GM10266 (cell line): ENCODE measurements around the gene PIP4K2A.
A peak's percentile ranks its signal among the peaks of the same experiment; 100 is the strongest.

ENCODE experiments used
- DNase-seq: peaks from one replicate; pipeline ENCODE4 v3.0.0; 2012; ENCODE audit errors: extremely low spot score
- TF ChIP-seq, protein P1 (sequence below): IDR thresholded peaks from 2 replicates; pipeline ENCODE4 v1.5.1; 2012; ENCODE audit warnings: mild to moderate bottlenecking, low read depth; ENCODE audit not compliant: control insufficient read depth, insufficient read depth; ENCODE audit errors: missing control alignments

PIP4K2A gene

DNA sequence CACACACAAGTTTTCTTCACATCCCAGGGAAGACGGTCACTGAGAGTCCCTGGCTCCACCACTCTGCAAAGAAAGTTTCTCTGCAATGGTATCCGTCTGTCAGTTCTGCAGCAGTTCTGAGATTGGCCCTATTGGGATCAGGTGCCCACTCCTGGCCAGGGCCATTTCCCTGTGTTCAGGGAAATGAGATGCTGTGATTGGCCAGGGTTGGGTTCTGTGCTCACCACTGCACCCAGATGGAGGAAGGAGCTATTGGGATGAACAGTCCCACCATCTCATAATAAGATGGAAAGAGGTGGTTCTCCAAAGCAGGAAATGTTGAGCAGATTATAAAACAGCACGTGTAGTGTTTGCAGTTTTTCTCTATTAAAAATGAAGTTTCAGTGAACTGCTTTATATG, 13.3 kb upstream of the PIP4K2A start:
- TF ChIP-seq, protein P1, sequence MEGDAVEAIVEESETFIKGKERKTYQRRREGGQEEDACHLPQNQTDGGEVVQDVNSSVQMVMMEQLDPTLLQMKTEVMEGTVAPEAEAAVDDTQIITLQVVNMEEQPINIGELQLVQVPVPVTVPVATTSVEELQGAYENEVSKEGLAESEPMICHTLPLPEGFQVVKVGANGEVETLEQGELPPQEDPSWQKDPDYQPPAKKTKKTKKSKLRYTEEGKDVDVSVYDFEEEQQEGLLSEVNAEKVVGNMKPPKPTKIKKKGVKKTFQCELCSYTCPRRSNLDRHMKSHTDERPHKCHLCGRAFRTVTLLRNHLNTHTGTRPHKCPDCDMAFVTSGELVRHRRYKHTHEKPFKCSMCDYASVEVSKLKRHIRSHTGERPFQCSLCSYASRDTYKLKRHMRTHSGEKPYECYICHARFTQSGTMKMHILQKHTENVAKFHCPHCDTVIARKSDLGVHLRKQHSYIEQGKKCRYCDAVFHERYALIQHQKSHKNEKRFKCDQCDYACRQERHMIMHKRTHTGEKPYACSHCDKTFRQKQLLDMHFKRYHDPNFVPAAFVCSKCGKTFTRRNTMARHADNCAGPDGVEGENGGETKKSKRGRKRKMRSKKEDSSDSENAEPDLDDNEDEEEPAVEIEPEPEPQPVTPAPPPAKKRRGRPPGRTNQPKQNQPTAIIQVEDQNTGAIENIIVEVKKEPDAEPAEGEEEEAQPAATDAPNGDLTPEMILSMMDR, result no peak
- DNase-seq, result no peak

DNA sequence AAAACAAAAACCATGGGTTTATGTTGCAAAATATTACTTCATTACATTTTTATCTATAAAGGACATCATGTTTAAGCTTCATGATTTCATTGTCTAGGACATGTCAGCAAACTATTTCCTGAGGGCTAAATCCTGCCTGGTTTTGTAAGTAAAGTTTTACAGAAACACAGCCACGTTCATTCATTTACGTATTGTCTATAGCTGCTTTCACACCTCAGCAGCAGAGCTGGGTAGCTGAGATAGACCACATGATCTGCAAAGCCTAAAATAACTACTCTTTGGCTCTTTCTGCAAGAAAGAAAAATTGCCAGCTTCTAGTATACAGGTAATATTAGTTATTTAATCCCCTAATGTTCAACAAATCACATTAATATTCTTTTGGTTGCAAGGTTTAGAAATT, 12.7 kb upstream of the PIP4K2A start:
- TF ChIP-seq, protein P1, result no peak
- no peak for DNase-seq

DNA sequence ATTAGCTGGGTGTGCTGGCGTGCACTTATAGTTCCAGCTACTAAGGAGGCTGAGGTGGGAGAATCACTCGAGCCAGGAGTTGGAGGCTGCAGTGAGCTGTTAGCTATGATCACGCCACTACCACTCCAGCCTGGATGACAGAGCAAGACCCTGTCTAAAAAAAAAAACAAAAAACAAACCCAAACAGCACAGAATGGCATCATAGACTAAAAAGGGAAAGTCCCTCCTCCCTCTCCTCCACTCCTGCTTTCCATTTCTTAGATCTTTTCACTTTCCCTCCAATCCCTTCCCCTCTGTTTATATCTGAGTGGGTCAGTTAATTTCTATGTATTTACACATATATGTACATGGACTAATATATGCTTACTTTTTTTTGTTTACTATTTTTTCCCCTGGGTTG, 10.4 kb upstream of the PIP4K2A start:
- no peak for DNase-seq
- TF ChIP-seq, protein P1, result no peak

DNA sequence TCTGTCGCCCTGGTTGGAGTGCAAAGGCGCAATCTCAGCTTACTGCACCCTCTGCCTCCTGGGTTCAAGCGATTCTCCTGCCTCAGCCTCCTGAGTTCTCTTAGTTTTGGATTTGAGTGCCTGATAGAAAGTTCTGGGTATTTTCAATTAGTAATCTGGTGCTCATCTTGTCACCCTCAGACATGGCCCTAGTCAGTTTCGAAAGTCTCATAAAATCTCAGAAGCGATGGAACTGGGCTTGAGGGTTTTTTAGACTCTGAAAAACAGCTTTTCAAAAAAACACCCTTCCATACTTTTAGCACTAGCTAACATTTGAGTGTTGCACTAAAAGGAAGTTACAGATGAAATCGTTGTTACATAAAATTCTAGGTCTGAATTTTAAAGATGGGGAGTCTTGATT, 9.4 kb upstream of the PIP4K2A start:
- TF ChIP-seq, protein P1, result no peak
- DNase-seq, result peak; percentile 47

DNA sequence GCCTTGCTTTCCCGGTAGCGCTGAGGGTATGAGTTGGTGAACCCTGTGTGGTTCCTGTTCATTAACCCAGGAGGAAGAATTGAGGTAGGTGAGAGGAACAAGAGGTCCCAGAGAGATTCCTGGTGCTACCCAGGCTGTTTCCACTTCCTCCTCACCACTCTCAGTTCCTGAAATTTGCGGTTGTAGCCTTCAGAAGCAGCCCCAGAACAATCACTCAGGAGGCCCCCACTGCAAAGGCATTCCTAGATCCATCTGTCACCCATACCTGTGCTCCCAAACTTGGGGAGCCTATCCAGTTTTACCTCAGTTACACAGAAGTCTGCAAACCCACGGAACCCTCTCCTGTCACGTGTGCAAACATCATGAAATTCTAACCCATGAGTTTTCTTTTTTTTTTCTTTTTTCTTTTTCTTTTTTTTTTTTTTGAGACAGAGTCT, 9.0 kb upstream of the PIP4K2A start:
- TF ChIP-seq, protein P1, result no peak
- DNase-seq, result peak; percentile 45

DNA sequence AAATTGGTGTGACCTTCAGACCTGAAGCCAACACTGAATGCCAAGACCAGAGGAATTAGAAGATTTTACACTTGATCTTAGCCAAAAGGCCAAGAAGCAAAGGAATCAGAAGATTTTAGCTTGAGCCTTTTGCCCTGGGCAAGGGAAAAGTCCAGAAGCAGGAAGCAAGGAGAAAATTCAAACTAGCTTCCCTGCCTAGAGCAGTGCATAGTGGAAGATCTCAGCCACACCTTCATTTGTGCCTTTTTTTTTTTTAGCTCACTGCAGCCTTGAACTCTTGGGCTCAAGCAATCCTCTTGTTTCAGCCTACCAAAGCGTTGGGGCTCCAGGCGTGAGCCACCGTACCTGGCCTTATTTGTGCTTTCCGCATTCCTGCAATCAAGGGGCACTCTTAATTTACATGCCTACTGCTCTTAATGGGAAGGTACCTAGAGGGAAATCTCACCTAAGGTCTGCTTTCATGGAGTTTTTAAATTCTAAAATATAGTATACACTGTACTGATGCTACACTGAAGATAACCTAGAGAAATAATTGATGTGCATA, 8.3 kb upstream of the PIP4K2A start:
- TF ChIP-seq, protein P1, result no peak
- DNase-seq, result no peak

DNA sequence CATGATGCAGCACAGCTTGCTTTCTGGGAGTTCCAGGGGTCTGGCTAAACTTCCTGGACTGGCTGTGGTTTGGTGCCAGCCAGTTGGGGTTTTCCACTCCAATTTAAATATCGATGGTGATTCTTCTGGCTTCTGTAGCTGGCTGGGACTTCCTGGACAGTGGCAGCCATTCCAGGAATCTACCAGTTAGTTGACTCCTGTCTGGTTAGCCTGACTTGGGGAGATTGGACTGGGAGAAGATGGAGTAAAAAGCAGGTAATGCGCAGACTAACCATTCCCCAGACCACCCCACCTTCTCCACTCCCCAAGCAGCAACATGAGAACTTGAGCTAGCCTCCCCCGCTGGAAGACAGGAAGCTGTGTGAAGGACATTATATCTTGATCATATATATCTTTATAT, 6.3 kb upstream of the PIP4K2A start:
- DNase-seq, result no peak
- TF ChIP-seq, protein P1, result no peak
